HG03432 (cell line): ENCODE data around the gene EHBP1L1.

Experiments
- ATAC-seq: cut with Tn5 transposase; IDR thresholded peaks from one replicate; pipeline ENCODE4 v1.9.1; 2021; ENCODE audit warnings: mild to moderate bottlenecking, moderate library complexity; ENCODE audit not compliant: unreplicated experiment

EHBP1L1 gene

GRCh38 chr11:65592858-65593517 lies 17.1 kb downstream of the EHBP1L1 start:
- no peak for ATAC-seq

- ATAC-seq: no peak
Observed at GRCh38 chr11:65593518-65594414, 17.9 kb downstream of the EHBP1L1 start.

GRCh38 chr11:65595131-65595530 lies 19.3 kb downstream of the EHBP1L1 start:
- ATAC-seq: no peak

DNA sequence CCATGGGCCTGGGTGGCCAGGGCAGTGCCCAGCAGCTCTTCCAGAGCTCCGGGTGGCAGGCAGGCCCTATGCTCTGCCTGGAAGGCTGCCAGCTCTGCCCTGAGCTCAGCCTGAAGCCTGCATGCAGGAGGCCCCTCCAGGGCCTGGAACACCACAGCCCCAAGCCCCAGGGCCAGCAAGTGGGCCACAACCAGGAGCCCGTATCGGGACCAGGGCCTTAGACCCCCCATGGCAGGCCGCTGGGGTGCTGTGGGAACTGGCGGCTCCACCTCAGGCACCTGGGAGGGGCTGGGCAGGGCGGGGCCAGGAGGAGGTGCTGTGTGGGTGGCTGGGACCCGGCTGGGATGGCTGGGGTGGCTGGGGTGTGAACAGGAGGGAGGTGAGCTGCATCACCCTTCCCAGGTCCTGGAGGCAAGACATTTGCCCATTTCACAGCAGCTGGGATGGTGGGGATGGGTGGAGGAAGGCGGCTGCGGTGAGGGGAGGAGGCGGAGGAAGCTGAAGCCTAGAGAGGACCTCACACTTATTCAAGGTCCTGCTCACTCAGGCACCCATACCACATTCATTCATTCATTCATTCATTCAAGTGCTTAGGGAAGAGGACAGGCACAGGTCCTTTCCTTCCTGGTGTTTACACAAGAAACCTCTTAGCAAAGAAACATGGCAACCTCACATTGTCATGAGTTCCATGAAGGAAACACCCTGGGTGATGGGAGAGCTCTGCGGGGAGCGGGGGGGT lies 19.9 kb downstream of the EHBP1L1 start, which contains the start of gene KCNK7:
Gene KCNK7 (minus strand): TSS at position 258 of the 739 bp plus-strand sequence. CDS start 28 bp downstream, at position 230.
- no peak for ATAC-seq

- no peak for ATAC-seq
Observed at GRCh38 chr11:65596520-65596919, 20.7 kb downstream of the EHBP1L1 start.

- ATAC-seq: no peak
Observed at GRCh38 chr11:65598258-65598699, 22.4 kb downstream of the EHBP1L1 start.

DNA sequence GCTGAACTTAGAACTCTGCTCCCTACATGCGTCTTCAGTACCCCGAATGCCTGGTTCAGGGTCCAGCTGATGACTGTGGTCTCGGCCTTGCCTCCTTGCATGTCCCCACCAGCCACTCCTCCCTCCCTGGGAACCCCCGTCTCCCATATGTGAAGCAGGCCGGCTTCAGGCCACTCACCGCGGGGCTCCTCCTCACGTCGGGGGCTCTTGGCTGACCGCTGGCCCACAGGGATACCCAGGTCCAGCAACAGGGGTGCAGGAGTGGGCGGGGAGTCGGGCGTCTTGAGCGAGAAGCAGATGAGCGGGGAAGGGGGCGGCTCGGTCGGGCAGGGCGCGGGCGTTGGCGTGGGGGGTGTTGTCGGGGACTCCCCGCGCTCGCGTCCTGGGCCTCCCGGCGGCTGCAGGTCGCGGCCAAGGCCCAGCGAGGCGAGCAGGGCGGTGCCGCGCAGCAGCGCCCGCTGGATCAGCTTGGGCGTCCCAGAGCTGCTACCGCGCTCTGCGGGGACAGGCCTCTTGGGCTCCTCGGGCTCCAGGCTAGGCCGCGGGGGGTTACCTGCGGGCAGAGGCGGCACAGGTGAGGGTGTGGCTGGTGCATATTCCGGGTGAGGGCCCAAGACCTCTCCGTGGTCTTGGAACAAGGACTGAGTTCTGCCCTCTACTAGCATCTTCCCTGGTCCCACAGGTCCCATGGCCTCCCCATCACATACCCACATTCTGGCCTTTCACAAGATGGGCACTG lies 23.5 kb downstream of the EHBP1L1 start:
- no peak for ATAC-seq

- ATAC-seq: no peak
Observed at GRCh38 chr11:65599955-65600246, 24.0 kb downstream of the EHBP1L1 start.

GRCh38 chr11:65604258-65604657 lies 28.4 kb downstream of the EHBP1L1 start:
- no peak for ATAC-seq

DNA sequence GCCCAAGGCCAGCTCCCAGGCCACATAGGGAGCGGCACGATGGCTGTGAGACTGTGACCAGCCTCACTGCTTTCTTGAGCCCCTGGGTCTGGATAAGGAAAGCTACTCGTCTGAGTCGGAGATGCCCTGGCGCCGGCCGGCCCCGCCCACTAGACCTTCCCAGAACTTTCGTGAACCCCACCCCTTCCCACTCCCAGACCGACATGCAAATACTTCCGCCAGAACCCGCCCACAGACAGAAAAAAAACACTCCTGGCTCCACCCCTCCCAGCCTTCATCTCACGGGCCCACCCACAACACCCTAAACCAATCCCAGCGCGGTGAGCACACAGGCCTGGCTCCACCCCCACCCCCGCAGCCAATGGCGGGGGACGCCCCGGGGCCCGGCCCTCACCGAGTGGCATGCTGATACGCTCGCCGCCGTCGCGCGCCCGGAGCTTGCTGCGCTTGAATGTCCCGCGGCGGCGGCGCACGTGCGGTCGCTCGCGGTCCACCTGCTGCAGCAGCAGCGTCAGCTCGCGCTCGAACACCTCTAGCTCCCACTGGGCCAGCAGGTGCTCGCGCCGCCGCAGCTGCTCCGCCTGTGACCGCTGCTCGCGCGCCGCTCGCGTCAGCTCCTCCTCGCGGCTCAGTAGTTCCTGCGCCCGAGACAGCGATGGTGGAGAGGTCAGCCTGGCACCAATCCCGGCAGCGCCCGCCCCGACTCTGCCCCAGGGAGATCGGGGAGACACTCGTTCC lies 31.2 kb downstream of the EHBP1L1 start:
- ATAC-seq: no peak

GRCh38 chr11:65607614-65608426 lies 32.0 kb downstream of the EHBP1L1 start:
- no peak for ATAC-seq

GRCh38 chr11:65609229-65609628 lies 33.4 kb downstream of the EHBP1L1 start:
- no peak for ATAC-seq

- no peak for ATAC-seq
Observed at GRCh38 chr11:65609665-65610064, 33.8 kb downstream of the EHBP1L1 start.

DNA sequence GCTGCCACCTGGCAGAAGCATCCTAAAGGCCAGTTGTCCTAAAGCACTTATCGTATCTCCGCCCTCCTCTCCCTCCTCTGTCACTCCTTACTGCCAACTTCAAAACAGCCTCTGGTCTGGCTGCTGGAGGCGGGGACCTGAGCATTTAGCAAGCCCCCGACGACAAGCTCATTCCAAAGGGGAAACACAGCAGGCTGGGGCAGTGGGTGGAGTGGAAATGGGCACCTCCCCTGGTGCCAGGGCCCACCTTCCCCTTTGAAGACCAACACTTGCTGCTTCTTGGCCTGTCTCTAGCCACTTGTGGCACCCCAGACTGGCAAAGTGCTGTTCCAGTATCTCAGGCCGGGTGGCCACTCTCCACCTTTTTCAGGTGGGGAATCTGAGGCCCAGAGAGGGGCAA lies 34.6 kb downstream of the EHBP1L1 start:
- ATAC-seq: no peak

DNA sequence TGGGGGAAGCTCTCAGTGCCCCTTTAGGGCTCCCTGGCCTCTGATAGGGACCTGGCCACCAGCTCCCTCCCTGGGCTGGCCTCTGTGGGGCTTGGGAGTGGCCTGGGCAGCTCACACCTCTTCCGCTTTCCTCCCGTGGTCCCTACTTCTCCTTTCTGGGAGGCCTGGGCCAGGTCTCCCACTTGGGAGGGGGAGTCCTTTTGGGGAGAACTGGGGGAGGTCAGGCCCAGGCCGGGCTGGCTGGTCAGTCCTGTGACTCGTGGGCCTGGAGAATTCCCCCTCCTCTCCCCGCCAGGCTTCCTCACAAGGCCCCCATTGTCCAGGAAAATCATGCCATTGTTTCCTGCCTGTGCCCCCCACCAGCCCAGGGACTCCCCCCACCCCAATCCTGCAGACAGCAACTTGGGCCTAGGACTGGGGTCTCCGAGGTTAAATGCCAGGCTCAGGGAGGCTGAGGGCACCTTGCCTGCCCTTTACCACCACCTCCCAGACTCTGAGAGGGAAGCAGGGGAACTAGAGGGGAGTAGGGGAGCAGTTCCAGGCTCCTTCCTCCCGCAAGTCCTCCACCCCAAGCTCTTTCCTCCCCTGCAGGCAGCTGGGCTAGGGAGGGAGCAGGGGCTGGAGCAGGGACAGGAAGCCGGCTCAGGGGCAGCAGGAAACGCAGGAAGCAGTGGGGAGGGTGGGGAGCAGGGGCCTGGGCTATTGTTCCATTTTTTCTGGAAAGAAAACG lies 35.3 kb downstream of the EHBP1L1 start:
- no peak for ATAC-seq

DNA sequence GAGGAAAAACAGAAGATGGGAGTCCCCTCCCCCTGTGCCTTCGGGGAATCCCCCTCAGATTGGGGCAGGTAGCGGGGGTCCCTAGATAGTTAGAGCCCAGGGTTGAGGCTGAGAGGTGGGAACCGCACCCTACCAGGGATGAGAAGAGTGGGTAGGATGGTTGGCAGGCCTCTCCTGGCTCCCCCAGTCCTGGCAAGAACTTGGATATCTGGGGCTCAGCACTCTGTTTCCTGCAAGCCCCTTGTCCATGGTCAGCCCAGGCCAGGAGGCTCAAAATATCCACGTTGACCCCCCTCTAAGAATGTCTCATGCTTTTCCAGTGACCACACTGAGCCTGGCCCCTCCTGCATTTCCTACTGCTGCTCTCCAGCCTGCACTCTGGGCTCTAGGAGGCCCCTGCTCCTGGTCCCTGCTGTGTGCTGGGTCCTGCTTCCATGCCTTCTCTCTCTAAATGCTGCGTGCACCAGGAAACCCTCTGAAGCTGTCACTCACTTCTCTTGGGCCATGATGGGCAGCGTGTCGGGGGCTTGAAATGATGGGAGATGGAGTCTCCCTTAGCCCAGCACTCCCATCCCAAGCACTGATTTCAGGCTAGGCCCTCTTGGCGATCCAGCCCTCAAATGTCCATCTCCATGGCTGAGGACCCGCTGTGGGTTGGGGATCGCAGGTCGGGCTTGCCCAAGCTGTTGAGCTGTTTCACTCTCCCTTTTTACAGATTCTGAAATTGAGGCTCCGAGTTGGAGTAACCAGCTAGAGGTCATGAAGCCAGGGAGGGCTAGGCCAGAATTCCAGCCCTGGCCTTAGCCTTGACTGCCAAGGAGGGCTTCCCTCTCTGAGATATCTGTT lies 36.1 kb downstream of the EHBP1L1 start:
- ATAC-seq: no peak

DNA sequence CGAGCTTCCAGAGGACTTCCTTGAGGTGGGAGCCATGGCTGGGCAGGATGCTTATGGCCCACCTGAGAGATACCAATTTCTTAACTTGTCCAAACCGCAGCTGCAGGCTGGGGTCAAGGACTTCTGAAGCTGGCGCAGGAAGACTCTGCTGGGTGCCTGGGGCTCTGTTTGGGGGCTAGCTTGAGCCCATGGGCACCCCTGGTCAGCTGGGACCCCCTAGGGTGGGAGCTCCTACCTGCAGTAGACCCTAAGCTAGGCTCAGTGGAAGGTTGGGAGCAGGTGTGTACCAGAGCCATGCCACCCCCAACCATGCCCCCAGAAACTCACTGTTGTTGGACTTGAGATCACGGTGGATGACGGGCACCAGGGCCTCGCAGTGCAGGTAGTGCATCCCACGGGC lies 36.8 kb downstream of the EHBP1L1 start:
- ATAC-seq: no peak
